MM.1S (cell line): ENCODE data around the gene FIG4.

Source experiments
- EZH2 ChIP-seq: fragments of 300-600 bp; sonication (generic); optimal IDR thresholded peaks from 2 replicates; pipeline ENCODE3; 2017; ENCODE audit warnings: low read depth, mild to moderate bottlenecking, antibody characterized with exemption, low read length, mixed read lengths
- TF ChIP-seq, protein P1 (sequence below): fragments of 300-600 bp; sonication (generic); IDR thresholded peaks from 2 replicates; pipeline ENCODE4 v1.5.1; 2016; ENCODE audit warnings: antibody characterized with exemption, low read length, mixed read lengths

DNA sequence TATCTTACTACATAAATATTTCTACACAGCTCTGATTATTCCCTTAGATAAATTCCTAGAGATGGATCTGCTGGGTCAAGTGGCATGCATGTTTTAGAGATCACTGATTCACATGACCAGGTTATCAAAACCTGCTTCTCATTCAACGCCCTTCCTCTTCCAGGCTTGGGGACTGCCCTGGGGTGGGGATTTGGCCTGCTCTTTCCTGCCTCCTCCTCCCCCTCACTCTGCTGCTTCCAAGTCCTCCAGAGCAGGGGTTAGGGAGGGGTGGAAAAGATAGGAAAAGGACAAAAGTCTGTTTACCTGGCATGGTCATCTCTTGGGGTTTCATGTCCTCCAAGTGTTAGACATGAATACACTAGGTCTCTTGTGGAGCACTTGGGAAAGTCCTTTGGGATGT is 181.5 kb downstream of the FIG4 start:
- TF ChIP-seq, protein P1, sequence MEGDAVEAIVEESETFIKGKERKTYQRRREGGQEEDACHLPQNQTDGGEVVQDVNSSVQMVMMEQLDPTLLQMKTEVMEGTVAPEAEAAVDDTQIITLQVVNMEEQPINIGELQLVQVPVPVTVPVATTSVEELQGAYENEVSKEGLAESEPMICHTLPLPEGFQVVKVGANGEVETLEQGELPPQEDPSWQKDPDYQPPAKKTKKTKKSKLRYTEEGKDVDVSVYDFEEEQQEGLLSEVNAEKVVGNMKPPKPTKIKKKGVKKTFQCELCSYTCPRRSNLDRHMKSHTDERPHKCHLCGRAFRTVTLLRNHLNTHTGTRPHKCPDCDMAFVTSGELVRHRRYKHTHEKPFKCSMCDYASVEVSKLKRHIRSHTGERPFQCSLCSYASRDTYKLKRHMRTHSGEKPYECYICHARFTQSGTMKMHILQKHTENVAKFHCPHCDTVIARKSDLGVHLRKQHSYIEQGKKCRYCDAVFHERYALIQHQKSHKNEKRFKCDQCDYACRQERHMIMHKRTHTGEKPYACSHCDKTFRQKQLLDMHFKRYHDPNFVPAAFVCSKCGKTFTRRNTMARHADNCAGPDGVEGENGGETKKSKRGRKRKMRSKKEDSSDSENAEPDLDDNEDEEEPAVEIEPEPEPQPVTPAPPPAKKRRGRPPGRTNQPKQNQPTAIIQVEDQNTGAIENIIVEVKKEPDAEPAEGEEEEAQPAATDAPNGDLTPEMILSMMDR, result no peak
- TF ChIP-seq EZH2, result no peak
